HG03558 (cell line): ENCODE measurements around the gene ANKRD49.
"Not testable (repeated sequence)": the region's sequence is repeated elsewhere in the genome, so short reads cannot be mapped to it uniquely, and the experiment has no call there.

ENCODE experiments used
- ATAC-seq: cut with Tn5 transposase; IDR thresholded peaks from one replicate; pipeline ENCODE4 v1.9.1; 2021; ENCODE audit warnings: moderate number of reproducible peaks; ENCODE audit not compliant: unreplicated experiment; ENCODE audit errors: extremely low read depth

ANKRD49 gene

DNA sequence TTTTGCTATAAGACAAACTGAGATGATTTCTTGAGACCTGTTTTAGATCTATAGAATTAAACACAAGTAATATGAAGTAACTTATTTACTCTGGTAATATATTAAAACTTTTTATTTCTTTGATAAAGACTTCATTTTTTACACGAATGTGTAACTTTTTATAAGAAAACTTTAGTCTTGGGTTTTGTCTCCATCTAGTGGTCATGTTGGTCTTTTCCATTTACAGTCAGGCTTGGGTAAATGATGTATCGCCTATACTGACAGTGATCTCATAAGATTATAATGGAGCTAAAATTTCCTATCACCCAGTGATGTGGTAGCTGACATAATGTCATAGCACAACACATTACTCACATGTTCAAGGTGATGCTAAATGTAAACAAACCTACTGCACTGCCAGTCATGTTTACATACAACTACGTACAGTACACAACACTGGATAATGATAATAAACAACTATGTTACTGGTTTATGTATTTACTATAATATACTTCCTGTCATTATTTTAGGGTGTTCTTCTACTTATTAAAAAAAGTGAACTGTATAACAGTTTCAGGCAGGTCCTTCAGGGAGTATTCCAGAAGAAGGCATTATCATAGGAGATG, 11.0 kb downstream of the ANKRD49 start:
- ATAC-seq: no peak

DNA sequence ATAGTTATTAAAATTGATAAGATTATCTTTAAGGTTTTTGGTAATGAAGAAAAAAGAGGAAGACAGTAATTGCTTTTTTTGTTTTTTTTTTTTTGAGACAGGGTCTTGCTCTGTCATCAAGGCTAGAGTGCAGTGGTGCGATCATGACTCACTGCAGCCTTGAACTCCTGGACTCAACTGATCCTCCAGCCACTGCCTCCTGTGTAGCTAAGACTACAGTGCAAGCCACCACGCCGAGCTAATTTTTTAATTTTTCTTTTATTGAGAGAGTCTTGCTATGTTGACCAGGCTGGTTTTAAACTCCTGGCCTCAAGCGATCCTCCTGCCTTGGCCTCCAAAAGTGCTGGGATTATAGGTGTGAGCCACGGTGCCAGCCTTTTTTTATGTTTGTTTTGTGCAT, 12.7 kb downstream of the ANKRD49 start:
- not testable (repeated sequence) for ATAC-seq

DNA sequence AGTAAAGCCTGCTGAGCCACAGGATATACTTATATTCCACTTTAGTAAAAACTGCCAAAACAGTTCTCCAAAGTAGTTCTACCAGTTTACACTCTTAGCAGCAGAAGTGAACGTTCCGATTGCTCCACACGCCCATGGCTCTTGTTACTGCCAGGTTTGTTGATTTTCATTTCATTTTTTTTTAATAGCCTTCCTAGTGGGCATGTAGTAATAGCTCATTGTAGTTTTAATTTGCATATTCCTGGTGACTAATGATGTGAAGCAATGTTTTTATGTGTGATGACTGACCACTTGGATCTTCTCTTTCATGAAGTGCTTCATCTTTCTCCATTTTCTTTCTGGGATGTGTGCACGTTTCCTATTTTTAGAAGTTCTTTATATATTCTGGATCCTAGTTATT, 13.7 kb downstream of the ANKRD49 start:
- no peak for ATAC-seq

DNA sequence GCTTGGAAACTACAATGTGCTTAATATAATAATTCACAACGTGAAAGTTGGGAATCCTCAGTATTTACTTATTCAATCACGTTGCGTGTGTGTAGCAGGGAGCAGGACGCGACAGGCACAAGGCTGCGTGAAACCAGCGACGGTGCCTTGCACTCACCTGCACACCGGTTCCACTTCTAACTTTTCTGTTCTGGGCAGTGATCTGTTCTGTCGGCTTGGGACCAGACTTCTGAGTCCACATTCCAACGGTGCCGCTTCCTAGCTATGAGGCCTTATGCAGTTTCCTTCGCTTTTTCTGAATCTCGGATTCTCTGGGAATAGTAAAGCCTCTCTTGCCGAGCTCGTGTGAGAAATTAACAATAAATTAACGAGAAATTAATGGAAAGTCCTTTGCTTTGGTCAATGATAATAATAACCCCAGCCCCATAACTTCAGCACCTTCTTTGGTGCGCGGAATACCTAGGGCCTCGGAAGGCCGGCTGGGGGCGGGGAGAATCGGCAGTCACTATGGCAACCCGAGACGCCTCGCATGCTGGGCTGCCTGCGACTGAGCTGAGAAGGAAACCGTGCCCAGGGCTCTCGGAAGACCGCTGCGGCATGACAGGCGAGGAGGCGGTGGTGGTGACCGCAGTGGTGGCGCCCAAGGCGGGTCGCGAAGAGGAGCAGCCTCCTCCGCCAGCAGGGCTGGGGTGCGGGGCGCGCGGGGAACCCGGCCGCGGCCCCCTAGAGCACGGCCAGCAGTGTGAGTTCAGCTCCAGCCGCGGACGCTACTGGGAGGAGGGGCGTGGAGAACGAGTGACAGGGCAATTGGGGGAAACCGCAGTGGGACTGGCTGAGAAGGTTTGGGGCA, 18.4 kb downstream of the ANKRD49 start, which contains the start of gene C11orf97:
C11orf97 (plus strand) TSS at position 530 of the 850 bp plus-strand sequence; CDS start at position 598, 68 bp downstream.
- ATAC-seq: peak; percentile 90

DNA sequence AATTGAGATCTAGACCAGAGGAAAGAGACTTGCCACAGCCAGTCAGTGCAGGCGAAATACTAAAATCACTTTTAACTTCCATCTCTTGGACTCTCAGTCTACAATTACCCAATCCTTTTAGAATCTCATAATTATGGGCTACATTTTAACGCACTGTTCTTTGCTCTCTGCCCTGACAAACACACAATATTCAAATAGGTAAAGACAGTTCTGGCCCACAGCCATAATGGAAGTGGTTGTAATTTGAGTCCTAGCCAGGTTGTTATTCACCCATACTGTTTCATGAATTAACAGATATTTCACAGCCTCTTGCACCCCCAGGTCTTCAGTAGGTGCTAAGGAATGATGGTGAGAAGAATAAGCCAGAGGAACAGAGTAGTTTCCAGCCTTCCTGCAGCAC, 19.3 kb downstream of the ANKRD49 start:
- ATAC-seq: no peak

DNA sequence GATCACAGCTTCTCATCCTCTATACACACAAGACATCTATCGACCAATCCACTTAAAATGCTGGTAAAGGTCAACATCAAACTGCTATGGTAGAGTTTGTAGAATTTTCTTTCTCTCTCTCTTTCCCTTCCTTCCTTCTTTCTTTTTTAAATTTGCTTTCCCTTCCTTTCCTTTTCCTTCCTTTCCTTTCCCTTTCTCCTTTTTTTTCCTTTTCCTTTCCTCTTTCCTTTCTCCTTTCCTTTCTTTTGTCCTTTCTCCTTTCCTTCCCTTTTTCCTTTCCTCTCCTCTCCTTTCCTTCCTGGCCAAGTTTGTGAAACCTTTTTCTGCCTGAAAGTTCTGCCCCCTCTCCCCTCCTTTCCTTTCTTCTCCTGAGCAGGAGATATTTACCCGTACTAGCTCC, 21.6 kb downstream of the ANKRD49 start:
- no peak for ATAC-seq

DNA sequence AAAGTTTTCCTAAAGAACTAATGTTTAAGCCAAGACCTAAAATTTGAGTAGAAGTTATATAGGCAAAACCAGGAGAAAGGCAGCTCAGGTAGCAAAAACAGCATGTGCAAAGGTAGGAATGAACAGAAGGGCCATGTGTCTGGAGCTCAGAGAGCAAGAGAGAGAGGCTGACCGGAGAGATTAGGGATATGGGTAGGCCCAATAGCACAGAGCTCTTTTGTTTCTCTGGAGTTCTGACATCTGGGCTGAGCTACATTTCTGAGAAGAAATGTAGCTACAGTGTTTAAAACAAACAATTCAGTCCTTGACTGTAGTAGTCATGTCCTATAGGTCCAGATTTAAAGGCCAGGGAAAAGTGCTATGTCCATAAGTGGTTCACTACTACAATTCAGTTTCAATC, 22.9 kb downstream of the ANKRD49 start:
- ATAC-seq: no peak

DNA sequence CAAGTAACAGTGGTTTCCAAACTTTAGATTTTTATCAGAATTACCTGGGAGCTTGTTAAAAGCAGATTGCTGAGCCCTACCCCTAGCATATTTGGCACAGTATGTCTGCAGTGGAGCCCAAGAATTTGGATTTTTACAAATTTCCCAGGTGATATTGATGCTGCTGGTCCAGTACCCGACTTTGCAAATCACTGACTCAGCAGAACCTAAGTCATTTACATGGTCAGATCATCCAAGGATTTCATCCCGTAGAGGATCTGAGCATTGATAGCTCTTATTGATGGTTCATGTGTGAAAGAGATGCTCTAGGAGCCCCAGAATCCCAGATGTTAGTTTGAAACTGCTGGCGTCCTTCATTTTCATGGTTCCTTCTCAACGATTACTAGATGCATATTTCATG, 24.5 kb downstream of the ANKRD49 start:
- no peak for ATAC-seq

DNA sequence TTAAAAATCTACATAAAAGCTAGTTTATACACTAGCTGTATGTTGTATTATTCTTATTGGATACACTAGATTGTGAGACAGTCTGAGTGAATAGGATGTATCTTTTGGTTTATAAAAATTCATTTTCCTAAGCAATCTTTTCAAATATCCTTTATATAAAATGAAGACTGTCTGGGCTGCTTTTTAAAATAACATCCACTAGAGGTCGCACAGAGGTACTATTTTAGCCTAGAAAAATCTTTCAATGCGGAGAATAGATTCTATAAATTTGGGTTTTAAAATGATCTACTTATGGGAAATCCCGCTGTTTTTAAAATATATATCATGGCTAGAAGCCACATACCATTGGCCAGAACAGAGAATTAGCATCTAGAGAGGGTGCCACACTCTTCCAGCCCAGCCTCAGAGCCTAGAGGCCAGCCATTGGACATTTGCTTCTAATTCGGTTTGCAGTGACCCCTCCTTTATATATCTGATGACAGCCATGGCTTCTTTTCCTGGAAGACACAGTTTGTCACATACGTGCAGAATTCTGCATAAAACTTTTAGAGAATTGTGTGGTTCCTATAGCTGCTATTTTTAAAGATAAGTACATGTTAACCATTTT, 25.8 kb downstream of the ANKRD49 start:
- ATAC-seq: no peak

DNA sequence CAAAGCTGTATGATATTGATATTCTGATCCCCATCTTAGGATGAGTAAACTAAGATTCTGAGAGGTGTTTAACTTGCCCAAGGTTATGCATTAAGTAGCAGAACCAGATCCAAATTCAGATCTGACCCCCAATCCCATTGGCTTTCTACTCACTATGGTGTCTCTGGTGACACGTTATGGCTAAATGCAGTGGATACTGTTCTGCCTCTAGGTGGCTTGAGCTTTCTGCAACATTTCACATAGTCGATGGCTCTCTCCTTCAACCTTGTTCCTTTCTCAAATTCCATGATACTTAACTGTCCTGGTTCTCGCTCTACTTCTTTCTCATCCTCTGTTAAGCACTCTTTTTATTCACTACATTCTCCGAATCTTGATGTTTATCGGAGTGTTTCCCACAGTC, 27.9 kb downstream of the ANKRD49 start:
- ATAC-seq: no peak

DNA sequence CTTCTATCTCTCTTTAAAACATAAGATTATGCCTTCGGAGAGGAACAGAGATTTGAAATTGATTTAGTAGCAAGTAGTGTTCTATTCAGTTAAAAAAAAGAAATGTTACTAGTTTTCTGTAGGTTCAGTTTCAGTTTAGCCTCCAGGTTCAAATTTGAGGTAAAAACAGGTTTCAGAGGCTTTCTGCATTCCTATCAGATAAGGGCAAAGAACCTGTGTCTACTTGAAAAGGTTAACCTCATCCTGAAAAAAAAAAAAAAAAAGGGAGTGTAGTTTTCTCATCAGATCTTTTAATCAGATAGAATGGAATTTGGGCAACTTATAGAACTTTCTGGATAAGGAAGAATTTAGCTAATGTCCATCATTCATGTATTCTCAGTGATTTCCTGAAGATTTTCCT, 30.6 kb downstream of the ANKRD49 start:
- no peak for ATAC-seq

DNA sequence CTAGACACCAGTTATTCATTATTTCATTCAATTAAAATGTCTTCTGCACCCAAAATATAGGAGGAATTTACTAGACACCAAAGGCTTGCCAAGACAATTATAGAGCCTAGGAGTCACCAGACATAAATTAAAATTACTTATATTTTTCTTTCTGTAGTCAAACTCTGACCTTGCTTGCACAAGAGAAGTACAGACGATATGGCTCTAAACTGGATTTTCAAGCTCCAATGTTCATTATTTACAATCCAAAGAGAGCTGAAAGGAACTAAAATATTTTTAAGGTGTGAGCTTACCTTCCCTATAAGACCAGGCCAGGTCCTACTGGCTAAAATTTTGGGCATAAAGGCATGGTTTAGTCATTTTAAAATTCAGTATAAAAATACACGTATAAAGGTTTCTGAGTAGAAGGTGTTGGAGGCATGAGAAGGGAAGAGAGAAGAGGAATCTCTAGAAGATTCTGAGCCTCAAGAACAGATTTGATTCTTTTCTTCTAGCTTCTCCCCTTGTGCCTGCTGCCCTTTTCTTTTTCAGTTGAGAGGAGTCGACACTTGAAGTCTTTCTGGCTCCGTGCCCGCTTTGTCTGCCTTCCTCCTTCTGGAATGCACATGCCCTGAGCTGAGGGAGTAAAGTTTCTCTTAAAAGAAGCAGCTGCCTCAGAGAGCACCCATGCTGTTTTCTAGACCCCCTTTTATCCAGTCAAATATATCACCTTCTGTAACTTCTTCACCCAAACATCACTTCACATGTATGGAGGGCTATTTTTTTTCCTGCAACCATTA, 32.0 kb downstream of the ANKRD49 start:
- ATAC-seq: no peak

DNA sequence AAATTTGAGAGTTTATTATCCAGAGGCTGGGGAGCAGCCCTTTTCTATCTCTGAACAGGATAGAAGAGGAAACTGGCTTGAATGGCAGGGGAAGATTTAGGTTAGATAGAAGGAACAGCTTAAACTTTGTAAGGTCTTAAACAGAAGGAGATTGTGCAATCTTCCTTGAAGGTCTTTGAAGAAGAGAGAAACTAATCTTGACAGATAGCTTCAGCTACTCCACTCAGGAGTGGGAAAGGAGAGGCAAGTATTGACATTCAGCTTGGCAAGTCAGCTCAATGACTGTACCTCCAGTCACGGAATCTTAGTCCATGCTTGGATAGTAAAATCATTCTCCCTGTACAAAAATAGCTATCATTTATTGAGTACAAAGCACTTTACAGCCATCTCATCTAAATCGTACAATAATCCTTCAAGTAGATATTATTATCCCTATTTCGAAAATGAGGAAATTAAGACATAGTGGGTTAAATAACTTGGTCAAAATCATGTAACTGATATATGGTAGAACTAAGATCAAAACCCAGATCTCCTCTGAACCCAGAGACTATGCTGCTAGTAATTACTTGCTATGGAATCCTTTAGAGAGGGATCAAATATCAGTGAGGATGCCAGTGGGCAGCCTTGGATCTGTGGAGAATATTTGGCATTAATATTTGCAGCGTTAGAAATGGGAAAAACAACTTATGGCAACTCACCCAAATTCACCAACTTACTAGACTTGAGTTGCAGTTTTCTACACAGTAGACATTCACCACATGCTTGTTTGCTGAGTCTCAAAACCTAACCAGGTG, 33.1 kb downstream of the ANKRD49 start:
- no peak for ATAC-seq

DNA sequence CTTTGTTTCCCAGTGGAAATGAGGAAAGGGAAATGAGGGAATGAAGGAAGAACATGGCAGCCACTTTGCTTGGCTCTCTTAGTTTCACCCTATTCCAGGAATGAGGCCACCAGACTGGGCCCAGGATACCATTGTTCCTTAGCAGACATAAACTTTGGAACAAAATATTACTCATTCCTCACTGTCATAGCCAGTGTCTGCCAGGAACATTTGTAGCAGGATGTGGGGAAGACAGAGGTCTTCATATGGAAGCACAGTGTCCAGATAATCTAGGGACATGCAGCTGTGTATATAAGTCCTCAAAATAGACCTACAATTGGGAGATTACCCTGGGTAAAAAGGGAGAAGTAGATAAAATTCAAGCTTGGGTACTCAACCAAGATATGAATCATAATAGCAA, 34.8 kb downstream of the ANKRD49 start:
- ATAC-seq: no peak

DNA sequence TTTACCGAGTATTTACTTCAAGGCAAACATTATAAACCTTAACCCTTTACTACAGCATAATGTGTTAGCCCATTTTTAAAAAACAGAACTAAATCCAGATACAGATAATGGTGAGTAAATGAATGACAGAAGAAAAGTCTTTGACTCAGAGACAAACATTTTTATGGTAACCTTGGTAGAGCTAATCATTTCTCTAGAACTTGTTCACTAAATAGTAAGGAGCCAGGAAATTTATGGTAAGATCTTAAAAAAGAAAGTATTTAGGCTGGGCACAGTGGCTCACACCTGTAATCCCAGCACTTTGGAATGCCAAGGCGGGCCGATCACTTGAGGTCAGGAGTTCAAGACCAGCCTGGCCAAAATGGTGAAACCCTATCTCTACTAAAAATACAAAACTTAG, 38.4 kb downstream of the ANKRD49 start:
- ATAC-seq: no peak

DNA sequence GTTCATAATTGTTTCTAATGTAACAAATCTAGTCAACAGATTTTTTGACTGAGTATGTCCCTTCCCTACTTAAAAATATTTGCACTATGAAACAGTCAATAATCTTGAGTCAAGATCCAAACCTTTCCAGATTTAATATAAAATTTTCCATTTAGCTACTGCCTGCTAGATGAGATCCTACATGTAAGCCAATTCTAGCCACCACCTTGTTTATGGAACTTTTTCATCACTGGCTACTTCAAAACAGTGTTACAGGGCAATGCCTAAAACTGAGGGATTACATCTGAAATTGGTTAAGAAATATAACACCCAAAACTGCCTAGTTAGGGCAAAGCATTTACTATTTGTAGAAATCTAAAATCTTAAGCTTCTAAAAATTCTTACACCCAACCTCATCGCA, 39.4 kb downstream of the ANKRD49 start:
- no peak for ATAC-seq

DNA sequence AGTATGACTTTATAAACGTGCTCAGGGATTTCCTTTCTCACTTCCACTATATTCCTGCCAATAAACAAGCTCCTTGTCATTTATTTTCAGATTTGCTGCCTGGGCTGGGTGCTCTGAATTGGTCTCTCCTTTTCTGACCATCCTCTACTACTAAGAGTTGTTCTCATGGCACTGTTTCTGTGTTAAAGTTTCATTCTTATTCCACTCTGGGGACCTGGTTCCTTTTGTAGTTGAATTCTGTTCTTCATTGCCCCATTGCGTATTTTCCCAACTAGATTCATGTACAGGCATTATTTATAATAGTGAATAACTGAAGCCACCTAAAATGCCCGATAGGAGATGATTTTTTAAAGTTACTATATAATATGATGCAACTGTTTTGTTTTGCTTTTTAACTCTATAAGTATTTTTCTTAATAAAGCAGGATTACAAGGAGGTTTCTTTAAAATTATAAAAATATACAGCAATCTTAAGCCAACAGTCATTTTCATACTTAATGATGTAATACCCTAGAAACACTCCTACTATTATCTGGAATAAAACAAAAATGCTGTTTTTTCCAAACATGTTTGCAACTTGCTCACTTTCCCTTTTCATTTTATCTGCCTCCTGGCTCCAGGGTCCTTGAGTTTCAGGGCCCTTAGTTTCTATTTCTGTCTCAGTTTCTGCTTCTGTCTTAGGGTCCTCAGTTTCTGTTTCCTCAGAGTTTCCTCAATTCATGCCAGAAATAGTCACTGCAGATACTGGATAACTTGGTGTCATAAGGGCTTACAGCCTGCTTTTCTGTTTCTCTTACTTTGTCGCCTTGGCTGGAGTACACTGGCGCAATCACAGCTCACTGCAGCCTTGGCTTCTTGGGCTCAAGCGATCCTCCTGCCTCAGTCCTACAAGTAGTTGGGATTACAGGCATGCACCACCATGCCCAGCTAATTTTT, 40.2 kb downstream of the ANKRD49 start:
- ATAC-seq: no peak

DNA sequence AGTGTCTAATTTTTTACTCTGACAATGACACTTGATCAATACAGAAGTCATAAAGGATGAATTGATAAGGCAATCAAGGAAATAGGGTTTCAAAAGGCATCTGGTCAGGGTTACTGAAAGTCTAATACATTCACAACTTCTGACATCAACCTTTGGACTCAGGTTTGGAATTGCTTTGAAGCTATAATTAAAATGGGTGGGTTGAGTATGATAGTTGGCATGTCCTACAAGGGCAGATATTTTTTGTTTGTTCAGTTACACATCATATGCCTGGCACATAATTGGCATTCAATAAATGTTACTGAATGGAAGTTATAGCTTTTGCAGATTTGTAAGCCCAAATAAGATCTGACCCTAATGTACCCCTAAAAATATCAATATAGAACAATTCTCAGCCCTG, 42.6 kb downstream of the ANKRD49 start:
- no peak for ATAC-seq
